NCI-H526 treated with DMSO at 0.1 percent for 48 hours (cell line): ENCODE data around the gene GPR146.
A peak's percentile ranks its signal among the peaks of the same experiment; 100 is the strongest.
"Not testable (repeated sequence)": the region's sequence is repeated elsewhere in the genome, so short reads cannot be mapped to it uniquely, and the experiment has no call there.

Experiments used
- DNase-seq: peaks from one replicate; lab custom pipeline; 2025; lab: John Stamatoyannopoulos, UW

Gene GPR146

DNA sequence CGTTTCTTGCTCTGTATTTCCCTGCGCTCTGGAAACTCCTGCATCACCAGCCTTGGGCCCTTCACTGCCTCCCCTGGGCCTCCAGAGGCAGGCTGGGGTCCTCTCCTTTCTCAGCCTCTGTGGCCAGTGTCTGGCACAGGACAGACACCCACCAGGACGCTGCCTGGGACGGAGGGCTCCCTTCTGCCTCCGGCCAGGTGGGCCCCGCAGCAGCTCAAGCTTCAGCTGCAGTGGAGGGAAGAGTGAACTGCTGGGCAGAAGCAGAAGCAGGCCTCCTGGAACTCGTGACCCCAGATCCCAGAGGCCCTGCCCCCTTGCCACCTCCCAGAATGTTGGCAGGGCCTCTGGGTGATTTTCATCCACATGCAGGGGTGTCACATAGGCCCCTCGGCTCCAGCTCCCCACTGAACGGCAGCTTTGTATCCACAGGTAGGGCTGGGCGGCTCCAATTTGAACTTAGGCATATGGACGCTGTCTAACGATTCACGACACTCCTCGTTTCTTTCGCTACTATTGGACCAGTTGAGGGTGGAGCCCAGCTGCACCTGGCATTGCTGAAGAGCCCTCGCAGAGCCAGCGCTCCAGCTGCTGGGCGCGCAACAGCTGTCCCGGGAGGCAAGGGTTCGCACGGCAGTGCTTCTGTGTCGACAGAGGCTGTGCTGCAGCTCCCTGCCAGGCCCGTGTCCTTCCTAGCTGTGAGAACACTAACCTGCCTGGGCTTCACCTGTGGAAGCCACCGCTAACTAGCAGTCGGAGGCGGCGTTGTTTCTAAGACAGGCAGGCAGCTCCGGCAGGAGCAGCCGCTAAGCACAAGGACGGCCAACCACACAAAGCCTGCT lies 18.4 kb upstream of the GPR146 start:
- DNase-seq: peak; percentile 13

DNA sequence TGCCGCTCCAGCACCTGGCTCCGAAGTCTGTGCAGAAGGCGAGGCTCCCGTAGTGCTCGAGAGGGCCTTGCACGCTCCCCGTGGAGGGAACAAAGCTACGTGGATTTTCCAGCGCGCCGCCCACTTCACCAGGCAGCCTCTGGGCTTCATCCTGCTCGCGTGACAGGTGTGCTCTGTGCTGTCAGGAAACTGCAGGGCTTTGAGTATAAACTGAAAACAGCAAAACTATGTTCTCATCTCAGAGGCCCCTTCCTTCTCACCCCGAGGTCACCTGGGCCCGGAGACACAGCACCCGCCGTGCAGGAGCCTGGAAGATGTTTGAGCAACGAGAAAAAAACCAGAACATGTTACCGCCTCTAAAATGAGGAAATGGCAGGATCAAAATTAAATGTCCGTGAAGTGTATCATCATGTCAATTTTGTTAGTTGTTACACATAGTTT lies 17.6 kb upstream of the GPR146 start:
- no peak for DNase-seq

DNA sequence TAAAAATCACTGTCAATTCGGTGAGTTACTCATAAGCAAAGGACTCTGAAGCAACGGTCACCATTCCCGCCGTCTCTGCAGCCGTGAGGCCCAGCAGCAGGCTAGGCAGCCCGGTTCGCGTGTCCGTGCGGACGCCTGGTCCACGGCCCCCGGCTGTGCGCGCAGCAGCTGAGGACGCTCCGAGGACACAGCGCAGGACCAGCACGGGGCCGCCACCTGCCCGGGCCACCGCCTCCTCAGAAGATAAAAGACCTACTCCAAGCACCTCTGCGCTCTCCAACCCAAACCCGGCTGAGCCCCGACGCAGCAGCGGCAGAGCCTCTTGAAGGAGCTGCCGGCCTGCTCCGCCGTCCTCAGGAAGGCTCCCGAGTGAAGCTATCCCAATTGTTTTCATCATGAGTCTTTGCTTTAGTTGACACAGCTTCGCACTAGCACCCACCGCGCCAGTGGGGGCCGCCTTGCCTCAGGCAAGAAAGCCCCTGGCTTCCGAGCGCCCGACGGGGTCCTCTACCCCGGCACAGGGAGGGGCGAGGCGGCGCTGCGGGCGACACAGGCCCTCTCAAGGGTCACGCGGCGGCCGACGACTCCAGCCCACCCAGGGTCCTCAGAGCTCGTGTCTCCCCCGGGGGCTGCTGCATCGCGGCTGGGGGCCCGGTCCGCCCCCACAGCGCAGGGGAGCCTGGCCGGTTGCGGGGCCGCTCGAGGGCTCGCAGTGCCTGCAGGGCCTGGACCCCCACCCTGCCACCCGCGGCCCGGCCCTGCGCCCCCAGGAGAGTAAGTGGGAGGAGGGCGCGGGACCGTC lies 16.9 kb upstream of the GPR146 start:
- no peak for DNase-seq

DNA sequence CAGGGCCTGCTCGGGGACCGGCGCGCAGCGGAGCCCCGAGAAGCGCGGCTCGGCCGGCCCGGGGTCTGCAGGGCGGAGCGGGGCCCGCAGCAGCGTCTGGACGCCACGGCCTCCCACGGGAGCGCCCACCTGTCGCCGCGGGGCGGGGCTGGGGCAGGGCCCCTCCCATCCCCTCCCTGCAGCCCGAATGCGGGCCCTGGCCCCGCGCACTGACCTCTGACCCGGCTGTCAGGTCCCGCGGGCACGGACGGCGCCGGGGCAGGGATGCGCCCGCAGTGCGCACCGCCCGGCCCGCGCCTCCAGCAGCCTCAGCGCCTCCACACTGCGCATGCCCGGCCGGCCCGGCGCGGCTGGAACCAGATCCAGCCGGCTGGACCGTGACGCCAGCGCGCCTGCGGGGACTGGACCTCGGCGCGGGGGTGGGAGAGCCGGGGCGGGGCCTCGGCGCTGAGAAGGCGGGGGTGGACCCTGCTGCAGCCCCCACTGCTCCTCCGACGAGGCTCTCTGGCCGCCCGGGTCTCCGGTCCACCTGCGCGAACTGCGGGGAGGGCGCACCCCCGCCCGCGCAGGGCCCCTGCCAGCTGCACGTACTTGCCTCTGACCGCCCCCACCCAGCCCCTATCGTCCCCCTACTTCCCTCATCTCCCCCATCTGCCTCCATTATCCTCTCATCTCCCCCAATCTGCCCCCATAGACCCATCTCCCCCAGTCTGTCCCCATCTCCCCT lies 16.1 kb upstream of the GPR146 start:
- peak; percentile 48 for DNase-seq

DNA sequence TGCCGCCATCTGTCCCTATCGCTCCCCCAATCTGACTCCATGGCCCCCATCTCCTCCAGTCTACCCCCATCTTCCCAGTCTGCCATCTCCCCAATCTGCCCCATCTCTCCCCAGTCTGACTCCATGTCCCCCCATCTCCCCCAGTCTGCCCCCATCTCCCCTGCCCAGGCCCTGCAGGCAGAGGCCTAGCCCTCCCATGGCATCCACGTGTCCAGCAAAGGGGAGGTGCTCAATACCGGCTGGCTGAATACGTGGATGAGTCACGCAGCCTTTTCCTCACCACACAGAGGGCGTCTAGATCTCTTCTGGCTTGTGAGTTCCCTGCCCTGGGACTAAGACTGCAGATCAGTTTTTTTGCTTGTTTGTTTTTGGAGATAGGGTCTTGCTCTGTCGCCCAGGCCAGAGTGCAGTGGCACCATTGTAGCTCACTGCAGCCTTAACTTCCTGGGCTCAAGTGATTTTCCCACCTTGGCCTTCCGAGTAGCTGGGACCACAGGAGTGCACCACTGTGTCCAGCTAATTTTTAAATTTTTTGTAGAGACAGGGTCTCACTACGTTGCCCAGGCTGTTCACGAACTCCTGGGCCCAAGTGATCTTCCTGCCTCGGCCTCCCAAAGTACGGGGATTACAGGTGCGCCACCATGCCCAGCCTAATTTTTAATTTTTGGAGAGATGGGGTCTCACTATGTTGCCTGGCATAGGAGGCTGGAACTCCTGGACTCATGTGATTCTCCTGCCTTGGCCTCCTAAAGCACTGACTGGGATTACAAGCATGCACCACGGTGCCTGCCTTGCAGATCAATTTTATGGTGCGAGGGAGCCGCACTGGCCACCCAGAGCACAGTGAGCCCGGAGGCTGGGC lies 15.3 kb upstream of the GPR146 start:
- peak; percentile 15 for DNase-seq

DNA sequence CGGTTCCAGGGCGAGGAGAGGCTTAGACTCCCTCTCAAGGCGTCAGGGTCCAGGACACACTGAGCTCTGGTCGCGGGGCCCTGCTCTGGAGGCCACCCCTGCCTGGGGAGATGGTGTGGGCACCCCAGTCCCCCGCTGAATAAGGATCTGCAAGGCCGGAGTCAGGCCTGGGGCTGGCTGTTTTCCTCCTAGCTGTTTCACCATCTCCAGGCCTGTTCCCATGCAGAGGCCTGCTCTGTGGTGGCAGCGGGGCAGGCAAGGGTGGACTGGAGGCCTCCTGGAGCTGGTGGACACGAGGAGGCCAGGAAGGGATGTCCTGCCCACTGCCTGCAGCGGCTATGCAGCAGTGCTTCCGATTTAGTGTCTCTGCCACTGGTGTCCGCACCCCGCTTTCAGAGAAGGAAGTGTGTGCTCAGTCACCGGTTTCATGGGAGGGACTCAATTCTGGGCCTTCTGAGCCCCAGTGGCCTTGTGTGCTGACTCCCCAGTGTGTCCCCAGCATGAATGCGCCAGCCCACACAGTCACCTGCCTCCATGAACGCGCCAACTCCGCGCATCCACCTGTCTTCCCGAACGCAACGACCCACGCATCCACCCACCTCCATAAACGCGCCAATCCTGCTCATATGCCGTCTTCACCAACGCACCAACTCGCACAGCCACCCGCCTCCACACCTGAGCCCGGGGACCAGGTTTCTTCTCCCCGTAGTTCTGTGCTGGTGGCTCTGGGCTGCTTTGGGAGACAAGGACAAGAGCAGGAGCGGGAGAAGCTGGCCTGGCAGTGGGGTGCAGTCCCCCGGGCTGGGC lies 14.5 kb upstream of the GPR146 start:
- DNase-seq: no peak

DNA sequence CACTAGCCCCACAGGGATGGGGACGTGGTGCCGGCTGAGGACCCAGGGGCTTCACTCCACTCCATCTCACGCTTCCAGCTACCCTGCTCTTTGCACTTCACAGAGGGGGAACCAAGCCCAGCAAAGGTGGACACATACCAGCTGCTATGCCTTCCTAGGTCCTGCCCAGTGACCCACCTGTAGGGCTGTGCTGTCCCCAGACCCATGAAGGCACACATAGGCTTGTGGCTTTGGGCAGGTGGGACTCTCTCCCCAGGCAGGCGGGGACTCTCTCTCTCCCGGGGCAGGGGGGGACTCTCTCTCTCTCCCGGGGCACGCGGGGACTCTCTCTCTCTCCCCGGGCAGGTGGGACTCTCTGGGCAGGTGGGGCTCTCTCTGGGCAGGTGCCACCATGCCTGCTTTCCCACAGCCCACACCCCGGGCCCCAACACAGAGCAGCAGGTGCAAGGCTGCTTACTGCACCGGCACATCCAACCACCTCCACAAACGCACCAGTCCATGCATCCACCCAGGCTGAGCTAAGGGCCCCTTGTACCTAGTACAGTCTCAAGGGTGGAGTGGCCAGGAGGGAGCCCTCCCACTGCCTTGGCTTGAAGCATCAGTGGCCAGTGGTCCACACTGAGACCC lies 13.8 kb upstream of the GPR146 start:
- no peak for DNase-seq

DNA sequence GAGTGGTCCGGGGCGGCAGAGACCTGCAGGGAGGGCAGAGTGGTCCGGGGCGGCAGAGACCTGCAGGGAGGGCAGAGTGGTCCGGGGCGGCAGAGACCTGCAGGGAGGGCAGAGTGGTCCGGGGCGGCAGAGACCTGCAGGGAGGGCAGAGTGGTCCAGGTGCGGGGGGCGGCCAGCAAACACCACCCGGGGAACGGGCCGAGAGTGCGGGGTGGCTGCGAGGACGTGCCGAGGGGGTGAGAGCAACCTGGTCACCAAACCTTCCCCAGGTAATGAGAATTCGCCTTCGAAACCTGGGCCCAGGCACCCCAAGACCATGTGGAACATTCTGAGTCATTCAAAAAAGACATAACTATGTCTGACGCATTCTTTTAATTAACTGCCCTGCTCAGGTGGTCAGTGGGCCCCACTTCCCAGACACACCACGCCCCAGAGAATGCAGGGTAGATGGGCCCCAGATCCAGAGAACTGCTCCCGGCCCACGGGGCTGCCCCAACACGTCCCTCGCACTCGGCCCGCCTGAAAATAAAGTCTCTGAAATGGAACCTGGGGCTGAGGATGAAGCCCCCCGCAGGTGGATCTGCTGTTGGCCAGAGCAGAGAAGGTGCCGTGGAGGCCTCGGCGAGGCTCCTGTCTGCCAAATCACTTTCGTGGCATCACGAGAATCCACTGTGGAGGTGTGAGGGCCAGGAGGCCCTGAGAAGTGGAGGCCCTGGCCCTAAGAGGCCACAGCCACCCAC lies 12.5 kb upstream of the GPR146 start:
- no peak for DNase-seq

DNA sequence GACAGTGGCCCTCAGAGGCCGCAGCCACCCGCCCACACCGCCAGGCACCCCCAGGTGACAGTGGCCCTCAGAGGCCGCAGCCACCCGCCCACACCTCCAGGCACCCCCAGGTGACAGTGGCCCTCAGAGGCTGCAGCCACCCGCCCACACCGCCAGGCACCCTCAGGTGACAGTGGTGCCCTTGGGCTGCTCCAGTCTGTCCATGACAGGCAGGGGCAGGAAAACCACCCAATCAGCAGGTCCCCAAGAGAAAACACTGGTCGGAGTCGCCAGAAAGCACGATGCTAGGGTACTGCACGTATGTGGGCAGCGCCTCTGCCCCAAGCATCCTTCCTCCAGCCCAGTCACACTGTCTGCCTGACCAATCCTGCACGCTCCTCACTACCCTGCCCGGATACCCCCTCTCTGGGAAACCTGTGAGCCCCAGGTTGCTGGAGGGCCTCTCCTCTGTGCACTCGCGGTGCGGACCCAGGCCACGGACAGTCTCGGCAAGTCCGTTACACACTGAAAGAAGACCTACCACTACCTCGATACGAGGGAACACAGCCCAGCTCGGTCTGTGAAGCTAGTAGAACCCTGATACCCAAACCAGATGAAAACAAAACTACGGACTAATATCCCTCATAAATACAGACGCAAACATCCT lies 11.7 kb upstream of the GPR146 start:
- no peak for DNase-seq

DNA sequence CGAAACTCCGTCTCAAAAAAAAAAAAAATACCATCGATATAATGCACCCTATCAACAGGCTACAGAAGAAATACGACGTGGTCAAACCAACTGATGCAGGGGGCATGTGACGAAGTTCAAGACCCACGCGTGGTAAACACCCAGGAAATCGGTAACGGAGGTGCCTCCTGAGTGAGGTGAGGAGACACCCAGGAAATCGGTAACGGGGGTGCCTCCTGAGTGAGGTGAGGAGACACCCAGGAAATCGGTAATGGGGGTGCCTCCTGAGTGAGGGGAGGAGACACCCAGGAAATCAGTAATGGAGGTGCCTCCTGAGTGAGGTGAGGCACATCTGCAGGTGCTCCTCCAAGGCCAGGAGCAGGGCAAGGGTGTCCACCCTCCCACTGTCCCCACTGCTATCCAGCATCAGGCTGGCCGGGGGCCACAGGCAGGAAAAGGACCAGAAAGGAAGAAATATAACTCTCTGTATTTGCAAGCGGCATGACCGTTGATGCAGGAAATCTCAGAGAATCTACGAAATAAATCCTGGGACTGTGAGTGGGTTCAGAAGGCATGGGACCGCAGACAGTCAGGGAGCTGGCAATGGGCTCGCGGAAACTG lies 10.7 kb upstream of the GPR146 start:
- no peak for DNase-seq

DNA sequence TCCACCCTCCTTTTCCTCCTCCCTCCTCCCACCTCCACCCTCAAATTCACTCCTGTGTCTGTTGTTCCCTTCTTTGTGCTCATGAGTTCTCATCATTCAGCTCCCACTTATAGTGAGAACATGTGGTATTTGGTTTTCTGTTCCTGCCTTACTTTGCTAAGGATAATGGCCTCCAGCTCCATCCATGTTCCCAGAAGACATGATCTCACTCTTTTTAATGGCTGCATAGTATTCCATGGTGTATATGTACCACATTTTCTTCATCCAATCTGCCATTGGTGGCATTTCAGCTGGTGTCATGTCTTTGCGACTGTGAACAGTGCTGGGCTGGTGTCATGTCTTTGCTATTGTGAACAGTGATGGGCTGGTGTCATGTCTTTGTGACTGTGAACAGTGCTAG lies 9.6 kb upstream of the GPR146 start:
- not testable (repeated sequence) for DNase-seq

DNA sequence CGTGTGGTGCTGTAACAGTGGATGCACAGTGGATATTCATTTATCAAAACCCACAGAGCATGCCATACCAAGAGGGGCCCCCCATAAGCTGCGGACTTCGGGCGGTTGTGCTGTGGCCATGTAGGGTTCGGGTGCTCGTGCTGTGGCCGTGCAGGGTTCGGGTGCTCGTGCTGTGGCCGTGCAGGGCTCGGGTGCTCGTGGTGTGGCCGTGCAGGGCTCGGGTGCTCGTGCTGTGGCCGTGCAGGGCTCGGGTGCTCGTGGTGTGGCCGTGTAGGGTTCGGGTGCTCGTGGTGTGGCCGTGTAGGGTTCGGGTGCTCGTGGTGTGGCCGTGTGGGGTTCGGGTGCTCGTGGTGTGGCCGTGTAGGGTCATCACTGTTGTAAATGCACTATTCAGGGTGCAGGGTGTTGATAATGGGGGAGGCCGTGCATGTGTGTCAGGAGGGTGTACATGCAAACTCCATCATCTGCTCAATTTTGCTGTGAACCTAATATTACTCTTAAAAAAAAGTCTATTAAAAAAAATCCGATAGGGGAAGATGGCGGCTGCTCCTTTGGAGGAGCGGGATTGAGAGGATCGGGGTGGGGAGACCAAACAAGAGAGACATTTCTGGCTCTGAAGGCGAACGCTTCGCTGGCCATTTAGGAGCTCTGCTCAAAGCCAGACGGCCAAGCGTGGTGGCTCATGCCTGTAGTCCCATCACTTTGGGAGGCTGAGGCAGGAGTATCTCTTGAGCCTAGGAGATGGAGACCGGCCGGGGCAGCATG lies 8.0 kb upstream of the GPR146 start:
- not testable (repeated sequence) for DNase-seq

DNA sequence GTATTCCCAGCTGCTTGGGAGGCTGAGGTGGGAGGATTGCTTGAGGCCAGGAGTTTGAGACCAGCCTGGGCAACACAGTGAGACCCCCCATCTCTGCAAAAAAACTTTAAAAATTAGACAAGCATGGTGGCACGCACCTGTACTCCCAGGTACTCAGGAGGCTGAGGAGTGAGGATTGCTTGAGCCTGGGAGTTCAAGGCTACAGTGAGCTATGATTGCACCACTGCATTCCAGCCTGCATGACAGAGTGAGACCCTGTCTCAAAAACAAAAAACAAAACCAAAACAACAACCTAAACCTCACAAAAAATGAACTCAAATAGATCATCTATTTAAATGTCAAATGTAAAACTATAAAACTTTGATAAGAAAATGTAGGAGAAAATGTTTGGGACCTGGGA lies 4.1 kb upstream of the GPR146 start:
- DNase-seq: not testable (repeated sequence)

DNA sequence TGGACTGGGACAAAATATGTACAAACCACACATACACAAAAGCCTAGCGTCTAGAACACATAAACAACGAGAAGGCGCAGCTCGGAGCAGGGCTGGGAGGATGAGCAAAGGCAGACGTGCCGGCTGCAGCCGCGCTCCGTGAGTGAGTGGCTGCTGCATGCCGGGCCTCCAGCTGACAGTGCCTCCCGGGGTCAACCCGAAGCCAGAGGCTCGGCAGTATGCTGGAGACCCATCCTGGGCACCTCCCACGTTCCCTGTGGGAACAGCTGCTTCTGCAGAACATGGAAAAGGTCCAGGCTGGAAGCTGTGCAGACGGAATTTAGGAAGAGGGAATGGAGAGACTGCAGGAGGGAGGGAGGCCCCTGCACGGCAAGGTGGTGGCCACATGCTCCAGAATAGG lies 3.6 kb upstream of the GPR146 start:
- DNase-seq: no peak

DNA sequence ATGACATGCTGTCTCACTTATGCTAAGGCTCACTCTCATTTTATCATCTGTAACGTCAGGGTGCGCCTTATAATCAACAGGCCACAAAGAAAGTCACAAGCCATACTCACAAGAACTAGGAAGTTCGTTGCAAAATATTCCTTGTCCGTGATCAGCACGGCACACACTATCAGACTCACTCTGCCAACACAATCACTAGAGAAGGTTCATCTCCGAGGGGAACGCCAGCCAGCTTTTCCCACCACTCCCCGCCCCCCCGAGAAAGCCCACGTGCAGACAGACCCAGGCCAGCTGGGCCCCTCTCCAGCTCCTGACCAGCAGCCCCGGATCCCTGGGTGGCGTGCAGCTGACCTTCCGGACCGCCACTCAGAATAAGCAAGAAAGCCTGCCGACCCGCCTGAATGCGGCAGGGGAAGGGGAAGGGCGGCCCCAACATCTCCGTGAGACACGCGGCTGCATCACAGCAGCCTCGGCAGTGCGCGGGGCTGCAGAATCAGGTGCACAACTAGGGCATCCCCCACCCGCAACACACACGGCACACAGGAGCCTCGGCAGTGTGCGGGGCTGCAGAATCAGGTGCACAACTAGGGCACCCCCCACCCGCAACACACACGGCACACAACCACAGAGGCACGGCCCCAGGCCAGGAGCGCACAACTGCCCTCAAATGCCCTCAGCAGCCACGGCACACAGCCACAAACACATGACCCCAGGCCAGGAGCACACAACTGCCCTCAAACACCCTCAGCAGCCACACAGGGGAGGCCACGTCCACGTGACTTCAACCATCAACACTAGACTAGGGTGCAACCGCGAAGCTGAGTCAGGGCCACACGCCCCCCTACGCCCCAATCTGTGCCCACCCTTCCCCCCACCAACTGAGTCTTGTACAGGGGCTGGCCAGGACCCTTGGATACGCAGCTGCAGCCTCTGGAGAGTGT lies 2.5 kb upstream of the GPR146 start:
- no peak for DNase-seq

DNA sequence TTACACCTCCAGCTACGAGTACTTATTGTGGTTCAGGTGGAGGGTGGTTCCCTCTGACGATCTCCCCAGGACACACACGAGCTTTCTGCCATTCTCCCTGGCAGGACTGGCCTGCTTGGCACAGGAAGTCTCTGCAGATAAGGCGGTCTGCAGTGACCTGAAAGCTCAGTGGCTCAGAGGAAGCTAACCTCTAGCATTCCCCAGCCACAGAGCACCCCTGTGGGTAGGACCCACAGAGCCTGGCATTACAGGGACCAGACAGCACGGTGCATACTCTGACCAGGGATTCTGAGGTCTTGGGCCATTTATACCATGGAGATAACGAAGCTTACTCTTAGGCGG lies 1.9 kb upstream of the GPR146 start:
- DNase-seq: no peak
